Endothelial cell of umbilical vein (primary cell): ENCODE data around the gene ACOT11. TPM values are rescaled to one million over a fixed set of nuclear protein-coding genes. Genes with fewer than 3 reads are reported as not detected.

Source experiments
- BruUV-seq: library from RNA; stranded (reverse); fragments of 400-500 nt; replicated peaks from 2 replicates; lab custom pipeline; 2021; lab: Mats Ljungman, UMichigan
- CTCF ChIA-PET: fragments of 300-600, 350-600 bp; sonication (Branson Sonifier 250); formaldehyde crosslinking; loops from one replicate; lab custom pipeline; 2021; ENCODE audit warnings: antibody characterized with exemption, inconsistent platforms; lab: Charles Lee
- POLR2A ChIA-PET: fragments of 300-600, 350-600 bp; sonication (Branson Sonifier 250); formaldehyde crosslinking; loops from one replicate; lab custom pipeline; 2021; ENCODE audit warnings: antibody characterized with exemption, inconsistent platforms; lab: Charles Lee
- DNase-seq: peaks from one replicate; pipeline ENCODE4 v3.0.0-alpha.2; 2011; ENCODE audit warnings: low read depth, low spot score
- FAIRE-seq: peaks from 2 replicates; lab custom pipeline; 2011; peaks lifted over from hg19 to GRCh38; lab: Jason Lieb, UNC
- H2AFZ ChIP-seq: 2 replicates; pipeline ENCODE4 v1.6.0; 2012; ENCODE audit warnings: low read depth, low read length, control low read depth, inconsistent platforms
- H3K27ac ChIP-seq: 2 replicates; pipeline ENCODE4 v1.5.1; 2011; ENCODE audit warnings: low read depth, mild to moderate bottlenecking, control low read depth, low read length, moderate library complexity; ENCODE audit not compliant: insufficient read depth
- H3K27me3 ChIP-seq, 2 experiments: 2 replicates each; pipeline versions ENCODE4 v1.6.0 to v1.6.1; 2011; ENCODE audit warnings: low read length in 2 of 2, mixed read lengths in 1 of 2; ENCODE audit not compliant: control insufficient read depth in 2 of 2, insufficient read depth in 2 of 2
- H3K36me3 ChIP-seq, 2 experiments: 2 replicates in 1 of 2; 3 replicates in 1 of 2; pipeline ENCODE4 v1.5.1; 2011; ENCODE audit warnings: low read length in 2 of 2, mild to moderate bottlenecking in 1 of 2, moderate library complexity in 1 of 2; ENCODE audit not compliant: control insufficient read depth in 2 of 2, insufficient read depth in 2 of 2; ENCODE audit errors: extremely low read depth in 1 of 2
- H3K4me1 ChIP-seq: 3 replicates; pipeline ENCODE4 v1.5.1; 2011; ENCODE audit warnings: mild to moderate bottlenecking, low read length; ENCODE audit not compliant: control insufficient read depth, insufficient read depth; ENCODE audit errors: extremely low read depth
- H3K4me2 ChIP-seq: 2 replicates; pipeline ENCODE4 v1.6.1; 2011; ENCODE audit warnings: low read length, control low read depth, mixed read lengths; ENCODE audit not compliant: insufficient read depth
- H3K4me3 ChIP-seq, 3 experiments: fragments of 200-600 bp in 1 of 3; sonication (generic), shearing (Covaris generic) in 1 of 3; replicated peaks in 1 of 3; 2 replicates each; pipeline ENCODE4 v1.5.1; 2011 to 2016; ENCODE audit warnings: control low read depth in 3 of 3, low read length in 3 of 3, mild to moderate bottlenecking in 2 of 3, inconsistent platforms in 1 of 3, low read depth in 1 of 3, moderate library complexity in 1 of 3; ENCODE audit not compliant: insufficient read depth in 1 of 3
- H3K79me2 ChIP-seq: 2 replicates; pipeline ENCODE4 v1.6.0; 2012; ENCODE audit warnings: low read length, inconsistent platforms; ENCODE audit not compliant: control insufficient read depth, insufficient read depth
- H3K9ac ChIP-seq: replicated peaks from 2 replicates; pipeline ENCODE3; 2011; ENCODE audit warnings: low read length, control low read depth; ENCODE audit not compliant: insufficient read depth; ENCODE audit errors: extremely low read depth
- H3K9me1 ChIP-seq: replicated peaks from 3 replicates; pipeline ENCODE4 v1.6.0; 2011; ENCODE audit warnings: mild to moderate bottlenecking, low read length; ENCODE audit not compliant: control insufficient read depth, insufficient read depth; ENCODE audit errors: extremely low read depth
- H3K9me3 ChIP-seq: replicated peaks from 2 replicates; pipeline ENCODE4 v1.5.1; 2012; ENCODE audit warnings: low read length, inconsistent platforms; ENCODE audit not compliant: control insufficient read depth, insufficient read depth
- H4K20me1 ChIP-seq: replicated peaks from 2 replicates; pipeline ENCODE3; 2011; ENCODE audit warnings: mild to moderate bottlenecking, low read length; ENCODE audit not compliant: control insufficient read depth, insufficient read depth; ENCODE audit errors: extremely low read depth
- CTCF ChIP-seq, 2 donors: IDR thresholded peaks; 1 replicate in 1 of 2; 2 replicates in 1 of 2; pipeline ENCODE4 v1.5.1; 2011; ENCODE audit warnings: low read length in 2 of 2, mild to moderate bottlenecking in 2 of 2, moderate library complexity in 2 of 2, control low read depth in 1 of 2, inconsistent platforms in 1 of 2, low read depth in 1 of 2; ENCODE audit not compliant: insufficient read depth in 1 of 2; ENCODE audit errors: extremely low read depth in 1 of 2
- EZH2 ChIP-seq: IDR thresholded peaks from 2 replicates; pipeline ENCODE4 v1.6.1; 2012; ENCODE audit warnings: borderline replicate concordance, low read depth, mild to moderate bottlenecking, moderate library complexity, low read length, inconsistent platforms; ENCODE audit not compliant: severe bottlenecking
- FOS ChIP-seq: IDR thresholded peaks from 2 replicates; pipeline ENCODE4 v1.6.1; 2011; ENCODE audit warnings: mild to moderate bottlenecking, low read length, moderate library complexity, borderline replicate concordance; ENCODE audit not compliant: insufficient read depth
- GATA2 ChIP-seq: IDR thresholded peaks from 2 replicates; pipeline ENCODE4 v1.7.0; 2011; ENCODE audit warnings: low read depth, mild to moderate bottlenecking, moderate library complexity, mixed read lengths, low read length; ENCODE audit not compliant: insufficient read length, insufficient read depth
- JUN ChIP-seq: IDR thresholded peaks from 2 replicates; pipeline ENCODE4 v1.6.1; 2011; ENCODE audit warnings: borderline replicate concordance, low read depth; ENCODE audit not compliant: insufficient read length, insufficient read depth
- MAX ChIP-seq: IDR thresholded peaks from 2 replicates; pipeline ENCODE4 v1.6.1; 2011; ENCODE audit not compliant: insufficient read depth, insufficient read length
- MYC ChIP-seq: IDR thresholded peaks from one replicate; pipeline ENCODE4 v1.6.1; 2011; ENCODE audit warnings: mild to moderate bottlenecking, low read depth, low read length
- POLR2A ChIP-seq: IDR thresholded peaks from 2 replicates; pipeline ENCODE4 v1.6.1; 2012; ENCODE audit warnings: low read depth, mild to moderate bottlenecking, control low read depth, low read length
- POLR2AphosphoS5 ChIP-seq: IDR thresholded peaks from 2 replicates; pipeline ENCODE4 v1.6.1; 2012; ENCODE audit warnings: low read depth, mild to moderate bottlenecking, control low read depth, low read length, moderate library complexity; ENCODE audit not compliant: insufficient read depth
- dilution Hi-C: fragments of 300-500 bp; cut with MboI; formaldehyde crosslinking; loops from one replicate; pipeline ENCODE4 v1.15.0; 2019; ENCODE audit warnings: low sequenced_read_pairs; ENCODE audit not compliant: extremely low pct_ligation_motif_present
- intact Hi-C: fragments of 100-400 bp; cut with micrococcal nuclease; formaldehyde crosslinking; loops from one replicate; pipeline ENCODE4 v1.10.0; 2022
- polyA plus RNA-seq, 4 experiments: library from polyadenylated mRNA; depleted of rRNA in 3 of 4; stranded (reverse) in 3 of 4; unstranded in 1 of 4; fragments of >200 nt; gene quantifications; 2 replicates each; pipeline versions ENCODE4 v1.2.1 to v1.2.3, GENCODE V29; 2011 to 2012; ENCODE audit warnings: missing spikeins in 1 of 4
- total RNA-seq: library from RNA; stranded (reverse); gene quantifications from 2 replicates; pipeline ENCODE4 v1.2.3, GENCODE V29; 2021

The ACOT11 gene
- total and polyA plus RNA-seq, 2 donors (not counting 3 experiments of a cell fraction or from before 2014, with no cell fraction given) = 4.5 to 5.4 TPM

DNA sequence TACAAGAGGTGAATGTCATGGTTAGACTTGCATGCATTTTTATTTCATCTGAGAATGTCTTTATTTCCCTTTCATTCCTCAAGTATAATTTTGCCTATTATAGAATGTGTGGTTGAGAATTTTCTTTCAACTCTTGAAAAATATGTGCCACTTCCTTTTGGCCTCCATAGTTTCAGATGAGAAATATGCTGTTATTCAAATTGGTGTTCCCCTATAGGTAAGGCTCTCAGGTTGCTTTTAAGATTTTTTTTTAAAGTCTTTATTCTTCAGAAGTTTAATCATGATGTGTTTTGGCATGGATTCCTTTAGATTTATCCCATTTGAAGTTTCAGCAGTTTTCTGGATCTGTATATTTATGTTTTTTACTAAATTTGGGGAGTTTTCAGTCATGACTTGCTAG is 95.7 kb downstream of the ACOT11 start:
- TF ChIP-seq POLR2A = no peak
- TF ChIP-seq GATA2 = no peak
- TF ChIP-seq FOS = no peak
- no peak for TF ChIP-seq JUN
- no peak for TF ChIP-seq EZH2
- no peak for TF ChIP-seq CTCF (IDR thresholded peaks at IDR 0.05; ENCODE audit: extremely low read depth in 1 of 2, insufficient read depth in 1 of 2, low read depth in 1 of 2, low read length in 2 of 2)
- no peak for TF ChIP-seq MAX
- TF ChIP-seq POLR2AphosphoS5 = no peak
- no peak for TF ChIP-seq MYC
- Histone ChIP-seq H3K27ac (no peak overlapping the region), H4K20me1 (no peaks in the 10 kb centered on the region), H3K4me3 (no peak overlapping the region), H3K9ac (no peak overlapping the region), H3K9me1 (no peaks in the 10 kb centered on the region), H3K9me3 (no peaks in the 10 kb centered on the region), H3K4me1 (no peaks in the 10 kb centered on the region), H3K79me2 (no peaks in the 10 kb centered on the region), H3K36me3 (no peaks in the 10 kb centered on the region), H3K27me3 (peaks cover 0 to 4% of the 10 kb centered on the region in 2 experiments), H3K4me2 (no peak overlapping the region), H2AFZ (no peak overlapping the region)
- no peak for FAIRE-seq
- no peak for DNase-seq
- POLR2A ChIA-PET = no interaction called here
- intact Hi-C loops (no loop called here), dilution Hi-C loops (no loop called here)
- CTCF ChIA-PET = no interaction called here
- no TSS peak for BruUV-seq
